Ramos (cell line): ENCODE results near the gene SLC41A3.

ENCODE experiments used
- in situ Hi-C: fragments of 300-500 bp; cut with MboI; formaldehyde crosslinking; loops from one replicate; pipeline ENCODE4 v1.14.3; 2022; ENCODE audit warnings: low sequenced_read_pairs; ENCODE audit not compliant: unreplicated experiment

SLC41A3 gene

GRCh38 chr3:126033051-126033745, 50.7 kb downstream of the SLC41A3 start:
- in situ Hi-C loops: no loop called here

GRCh38 chr3:126031981-126032471, 51.9 kb downstream of the SLC41A3 start:
- in situ Hi-C loops: no loop called here

DNA sequence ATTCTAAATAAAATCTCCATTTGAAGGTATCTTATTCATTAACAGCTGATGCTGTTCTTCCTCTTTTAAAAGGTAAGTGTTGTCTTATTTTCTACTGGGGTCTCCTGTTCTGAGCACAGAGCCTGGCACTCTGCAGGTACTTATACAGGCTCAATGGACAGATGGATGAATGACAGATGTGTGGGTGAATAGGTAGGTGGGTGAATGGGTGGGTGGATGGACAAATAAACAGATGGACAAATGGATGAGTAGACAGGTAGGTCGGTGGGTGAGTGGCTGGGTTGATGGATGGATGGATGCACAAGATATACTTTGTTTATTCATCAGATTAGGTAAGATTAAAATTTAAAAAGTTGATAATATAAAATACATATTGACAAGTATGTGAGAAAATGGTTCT, 53.5 kb downstream of the SLC41A3 start:
- in situ Hi-C loops: no loop called here

GRCh38 chr3:126029241-126029640, 54.7 kb downstream of the SLC41A3 start:
- in situ Hi-C loops: no loop called here

- in situ Hi-C loops: no loop called here
Measured at GRCh38 chr3:126028096-126028495, 55.8 kb downstream of the SLC41A3 start.

DNA sequence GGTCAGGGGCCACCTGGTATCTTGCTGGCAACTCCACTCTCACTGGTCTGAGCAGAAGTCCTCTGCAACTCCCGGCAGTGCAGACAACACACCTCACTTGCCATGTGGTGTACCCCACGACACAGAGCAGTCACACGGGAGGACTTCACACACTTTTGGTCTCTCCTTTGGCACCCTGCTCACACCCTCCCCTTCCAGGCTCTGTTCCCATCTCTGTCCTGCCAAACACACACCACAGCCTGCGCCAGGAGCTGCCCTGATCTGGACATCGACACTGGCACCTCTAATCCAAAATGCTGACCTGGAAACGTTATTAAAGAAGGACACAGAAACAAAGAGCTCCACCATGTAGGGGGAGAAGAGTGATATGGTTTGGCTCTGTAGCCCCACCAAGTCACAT, 57.2 kb downstream of the SLC41A3 start:
- in situ Hi-C loops: no loop called here

GRCh38 chr3:126026277-126026751, 57.6 kb downstream of the SLC41A3 start:
- in situ Hi-C loops: no loop called here

- in situ Hi-C loops: no loop called here
Measured at GRCh38 chr3:126025862-126026261, 58.1 kb downstream of the SLC41A3 start.

DNA sequence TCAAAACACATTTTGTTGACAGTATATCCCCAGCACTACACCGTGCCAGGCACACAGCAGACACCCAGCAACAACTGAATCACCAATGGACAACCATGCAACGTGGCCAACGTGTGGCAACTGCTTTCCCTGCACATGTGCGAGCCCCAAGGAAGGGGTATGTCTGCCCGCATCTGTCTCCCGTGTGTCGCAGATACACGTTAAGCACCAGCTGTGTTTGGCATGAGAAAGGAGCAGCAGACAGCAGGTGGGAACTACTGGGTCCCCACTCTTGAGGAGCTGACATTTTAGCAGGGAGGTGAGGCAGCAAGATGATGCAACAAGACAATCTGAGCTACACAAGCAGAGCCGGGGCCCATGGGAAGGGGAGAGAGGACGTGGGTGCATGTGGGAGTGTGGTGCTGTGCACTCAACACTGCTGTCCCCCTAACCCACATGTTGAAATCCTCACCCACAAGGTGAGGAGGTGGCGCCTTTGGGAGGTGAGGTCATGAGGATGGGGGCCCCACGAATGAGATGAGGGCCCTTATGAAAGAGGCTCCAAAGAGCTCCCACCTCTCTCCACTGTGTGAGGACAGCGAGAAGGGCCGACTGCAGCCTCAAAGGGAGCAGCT, 58.7 kb downstream of the SLC41A3 start:
- in situ Hi-C loops: no loop called here

GRCh38 chr3:126024049-126024854, 59.7 kb downstream of the SLC41A3 start:
- in situ Hi-C loops: no loop called here

DNA sequence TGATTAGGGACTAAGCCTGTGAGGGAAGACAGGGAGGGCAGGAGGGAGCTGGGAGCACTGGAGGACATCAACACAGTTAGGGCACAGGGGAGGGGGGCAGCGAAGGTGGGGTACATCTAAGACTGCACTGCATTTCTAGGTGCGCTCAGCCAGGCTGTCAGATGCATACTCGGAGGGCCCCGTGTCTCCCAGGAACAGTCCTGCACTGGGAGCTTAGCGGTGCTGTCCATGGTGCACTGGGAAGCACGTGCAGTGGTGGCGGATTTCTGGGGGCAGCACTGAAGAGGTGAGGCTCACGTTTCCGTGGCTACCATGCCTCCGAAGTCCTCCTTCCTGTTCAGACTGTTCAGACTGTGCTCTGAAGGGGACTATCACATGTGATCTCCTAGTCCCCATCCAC, 60.5 kb downstream of the SLC41A3 start:
- in situ Hi-C loops: no loop called here

DNA sequence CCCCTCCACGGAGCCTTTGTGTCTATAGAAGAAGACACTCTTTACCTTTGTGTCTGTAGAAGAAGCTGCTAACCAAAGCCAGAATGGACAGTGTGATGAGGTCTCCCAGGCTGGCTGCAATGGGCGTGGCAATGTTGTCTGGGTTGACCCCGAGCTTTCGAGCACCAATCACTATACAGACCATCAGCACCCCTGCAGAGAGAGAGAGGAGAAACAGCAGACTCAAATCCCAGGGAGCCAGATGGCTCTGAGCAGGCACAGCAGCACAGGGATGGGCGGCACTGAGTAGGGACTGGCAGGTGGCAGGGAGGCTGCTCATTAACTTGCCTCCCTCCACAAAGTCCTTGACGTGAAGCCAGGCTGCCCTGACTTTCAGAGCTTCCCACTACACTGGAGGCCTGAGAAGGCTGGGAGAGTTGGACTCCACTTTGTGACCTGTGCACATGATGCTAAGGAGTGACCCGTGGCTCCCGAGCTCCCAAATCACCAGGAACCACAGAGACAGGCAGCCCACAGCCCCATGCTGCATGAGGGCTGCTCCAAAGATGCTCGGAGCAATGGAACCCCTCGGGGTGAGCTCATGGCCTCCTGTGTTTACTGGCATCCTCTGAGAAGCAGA, 61.1 kb downstream of the SLC41A3 start:
- in situ Hi-C loops: no loop called here

DNA sequence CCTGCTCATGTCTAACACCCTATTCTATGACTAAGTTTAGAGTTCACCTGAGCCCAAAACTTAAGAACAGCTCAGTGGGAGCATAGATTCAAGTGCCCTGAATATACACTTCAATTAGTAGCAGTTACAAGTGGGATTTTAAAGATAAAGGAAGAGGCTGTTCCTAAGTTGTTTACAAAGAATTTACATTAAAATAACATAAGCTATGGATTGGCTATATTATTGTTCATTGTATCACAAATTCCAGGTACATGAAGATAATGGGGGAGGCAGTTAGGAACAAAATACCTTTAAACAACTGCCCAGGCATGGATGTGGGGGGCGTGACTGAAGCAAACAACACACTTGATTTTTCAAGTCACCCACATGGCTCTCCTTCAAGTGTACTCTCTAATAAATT, 62.2 kb downstream of the SLC41A3 start:
- in situ Hi-C loops: no loop called here

DNA sequence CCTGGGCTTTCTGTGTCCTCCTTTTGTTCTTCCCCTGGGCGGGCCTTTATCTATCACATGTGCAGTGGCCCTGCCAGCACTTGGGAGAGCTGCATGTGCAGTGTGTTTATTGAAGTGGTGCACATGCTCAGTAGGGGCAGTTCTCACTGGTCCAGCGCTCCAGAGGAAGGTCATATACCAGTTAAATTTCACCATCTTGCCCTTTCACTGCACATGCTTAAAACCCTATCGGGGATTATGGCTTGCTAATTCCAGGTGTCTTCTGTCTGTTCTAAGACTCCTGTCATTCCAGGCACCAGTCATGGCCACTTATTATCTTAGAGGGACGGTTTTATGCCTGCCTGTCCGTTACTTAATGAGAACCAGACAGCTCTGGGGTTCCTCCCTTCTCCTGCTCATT, 62.7 kb downstream of the SLC41A3 start:
- in situ Hi-C loops: no loop called here

DNA sequence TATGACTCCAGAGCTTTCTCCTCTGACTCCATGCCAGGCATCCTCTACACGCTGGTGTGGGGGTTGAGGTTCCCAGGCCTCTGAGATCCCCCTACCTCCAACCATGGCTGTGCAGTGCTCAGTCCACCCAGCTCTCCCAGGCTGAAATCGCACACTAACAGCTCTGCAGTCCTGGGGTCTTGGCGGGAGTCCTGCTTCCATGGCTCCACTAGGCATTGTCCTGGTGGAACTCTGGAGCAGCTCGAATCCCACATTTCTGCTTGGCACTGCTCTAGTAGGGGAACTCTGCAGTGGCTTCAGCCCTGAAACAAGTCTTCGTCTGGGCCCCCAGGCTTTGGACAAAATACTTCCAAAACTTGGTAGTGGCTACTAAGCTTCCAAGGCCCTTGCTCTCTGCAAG, 64.2 kb downstream of the SLC41A3 start:
- in situ Hi-C loops: no loop called here

GRCh38 chr3:126018995-126019394, 64.9 kb downstream of the SLC41A3 start:
- in situ Hi-C loops: no loop called here

DNA sequence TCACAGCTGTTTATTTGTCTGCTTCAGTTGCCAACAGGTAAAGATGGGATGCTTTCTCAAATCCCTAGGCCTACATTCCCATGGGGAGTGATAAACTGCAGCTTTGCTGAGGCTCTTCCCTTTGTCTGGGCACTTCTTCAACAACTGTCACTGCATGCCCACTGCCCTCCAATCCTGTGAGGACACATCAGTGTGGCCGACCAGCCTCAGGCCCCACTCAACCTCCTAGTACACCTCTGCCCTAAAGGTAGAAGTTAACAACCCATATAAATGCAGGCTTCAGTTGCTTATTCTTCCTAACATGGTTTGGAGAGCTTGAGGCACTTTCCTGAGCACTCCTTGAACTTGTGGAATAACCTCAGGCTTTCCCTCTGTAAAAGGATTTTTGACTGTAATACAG, 65.4 kb downstream of the SLC41A3 start:
- in situ Hi-C loops: no loop called here

DNA sequence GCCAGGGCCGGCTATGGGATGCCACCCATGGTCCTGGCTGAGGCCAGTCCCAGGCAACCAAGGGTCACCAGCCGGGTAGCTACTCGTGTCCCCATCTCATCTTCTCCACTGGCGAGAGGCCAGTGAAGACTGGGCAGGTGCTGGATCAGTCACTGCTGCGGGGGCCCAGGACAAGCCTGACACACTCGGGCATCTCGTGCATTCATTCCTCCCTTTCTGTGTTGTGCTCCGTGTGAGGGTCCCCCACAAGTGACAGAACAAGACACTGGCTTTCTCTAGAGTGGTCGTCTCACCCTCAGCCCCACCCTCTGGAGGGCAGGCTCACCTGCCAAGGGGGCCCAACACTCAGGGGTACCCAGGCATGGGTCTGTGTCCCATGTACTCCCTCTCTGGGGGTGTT, 66.6 kb downstream of the SLC41A3 start:
- in situ Hi-C loops: no loop called here

DNA sequence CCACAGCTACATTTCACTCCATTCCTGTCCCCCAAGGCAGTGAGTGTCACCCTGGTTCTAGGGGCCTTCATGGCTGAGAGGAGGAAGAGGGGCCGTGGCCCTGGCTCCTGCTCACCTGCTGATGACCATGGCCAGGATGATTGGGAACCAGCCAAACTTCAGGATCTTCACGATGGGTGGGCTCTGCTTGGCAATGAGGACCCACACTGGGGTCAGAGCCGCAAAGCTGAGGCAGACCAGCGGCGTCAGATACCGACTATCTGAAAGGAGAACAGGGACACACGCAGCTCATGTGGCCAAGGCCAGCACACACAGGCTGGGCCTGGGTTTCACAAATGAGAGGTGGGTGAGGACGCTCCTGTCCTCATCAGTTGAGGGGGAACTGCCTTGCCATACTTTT, 67.3 kb downstream of the SLC41A3 start:
- in situ Hi-C loops: no loop called here

DNA sequence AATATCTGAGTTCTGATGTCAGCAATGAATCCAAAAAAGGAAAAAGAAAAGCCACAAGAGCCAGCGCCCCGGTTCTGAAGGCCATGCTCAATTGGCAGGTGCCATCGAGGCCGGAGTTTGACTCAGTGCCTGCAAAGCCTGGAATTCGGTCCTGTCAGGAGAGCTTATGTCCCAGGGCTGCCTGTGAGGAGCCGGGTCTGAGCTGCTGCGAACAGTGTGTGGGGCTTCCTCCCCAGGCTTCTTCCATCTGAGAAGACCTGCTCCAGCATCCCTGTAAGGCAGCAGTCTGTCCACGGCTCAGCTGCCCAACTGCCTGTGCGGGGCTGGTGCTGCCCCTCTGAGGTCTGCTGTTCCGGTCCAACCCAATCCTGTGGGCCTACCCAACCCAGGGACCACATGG, 68.8 kb downstream of the SLC41A3 start:
- in situ Hi-C loops: no loop called here

- in situ Hi-C loops: no loop called here
Measured at GRCh38 chr3:126014252-126014651, 69.7 kb downstream of the SLC41A3 start.
